Adrenal gland (tissue), 5 donors: ENCODE measurements around the gene ISOC1.

Experiments used
- CTCF ChIP-seq, 6 experiments: fragments of 450-650 bp in 4 of 6; fragments of 200-600 bp in 2 of 6; sonication (generic) in 1 of 6; IDR thresholded peaks; 1 replicate in 5 of 6; 2 replicates in 1 of 6; pipeline versions ENCODE4 v1.5.1 to v1.8.0; 2016 to 2021; ENCODE audit warnings: antibody characterized with exemption in 6 of 6, mild to moderate bottlenecking in 2 of 6, moderate library complexity in 1 of 6
- POLR2A ChIP-seq, 2 donors: fragments of 450-650 bp; IDR thresholded peaks; one replicate each; pipeline ENCODE4 v1.6.1; 2017; ENCODE audit warnings: antibody characterized with exemption in 2 of 2, mild to moderate bottlenecking in 2 of 2, moderate library complexity in 1 of 2
- donor health status: DM: no; HTN: no; CAD: no.

DNA sequence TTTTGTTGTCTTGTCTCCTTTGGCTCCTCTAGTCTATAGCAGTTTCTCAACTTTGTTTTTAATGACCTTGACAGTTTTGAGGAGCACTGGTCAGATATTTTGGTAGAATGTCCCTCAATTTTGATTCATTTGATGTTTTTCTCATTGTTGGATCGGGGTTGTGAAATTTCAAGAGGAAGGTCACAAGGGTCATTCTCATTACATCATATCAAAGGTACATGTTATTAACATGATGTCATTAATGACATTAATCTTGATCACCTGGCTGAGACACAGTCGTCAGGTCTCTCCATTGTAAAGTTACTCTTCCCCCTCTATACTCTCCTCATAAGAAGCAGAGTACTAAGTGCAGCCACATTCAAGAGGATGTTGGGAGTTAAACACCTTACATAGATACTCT, 7.2 kb downstream of the ISOC1 start:
- TF ChIP-seq CTCF (IDR thresholded peaks at IDR 0.05) (no peak), POLR2A (IDR thresholded peaks at IDR 0.05) (no peak)
